ENCODE results near the gene TMEM63A. TPM values are rescaled to one million over a fixed set of nuclear protein-coding genes. Genes with fewer than 3 reads are reported as not detected.
A peak's percentile ranks its signal among the peaks of the same experiment; 100 is the strongest.

TMEM63A gene
- total and polyA plus RNA-seq, 8 donors = 5.3 to 208 (median 84.5) TPM

GRCh38 chr1:225897595-225898514 is 15.7 kb upstream of the TMEM63A start:
- peaks cover 6 to 32% (median 21%) of the 10 kb centered on the region in 4 donors for H3K4me1 ChIP-seq
- DNase-seq = peak in 1 of 2 donors; percentile 56
- no peaks in the 10 kb centered on the region for H3K27me3 ChIP-seq
- intact Hi-C loops (cut with DNase I; ENCODE audit: low total_unique reads) = no loop called here
- TF ChIP-seq EP300 (IDR thresholded peaks at IDR 0.05) (no peak), POLR2A (IDR thresholded peaks at IDR 0.05) (no peak), CTCF (IDR thresholded peaks at IDR 0.05) (no peak), POLR2AphosphoS5 (IDR thresholded peaks at IDR 0.05) (no peak)
- no peak overlapping the region for H3K4me3 ChIP-seq
- H3K27ac ChIP-seq = peak overlapping the region; percentile 76 to 84 (median 79)
- H3K36me3 ChIP-seq = no peaks in the 10 kb centered on the region
- no peaks in the 10 kb centered on the region for H3K9me3 ChIP-seq
- 73 to 82% (median 77%) methylated on average over 19 of the region's 19 CpGs for WGBS, 5 donors

- DNase-seq = peak; percentile 73 to 88
- TF ChIP-seq CTCF (IDR thresholded peaks at IDR 0.05) = no peak
- TF ChIP-seq POLR2A (IDR thresholded peaks at IDR 0.05) = no peak
- TF ChIP-seq POLR2AphosphoS5 (IDR thresholded peaks at IDR 0.05) = peak in 2 of 3 donors; percentile 76 to 83
- intact Hi-C loops (cut with DNase I; ENCODE audit: low total_unique reads) = no loop called here
- no peak overlapping the region for H3K4me3 ChIP-seq
- H3K36me3 ChIP-seq = no peaks in the 10 kb centered on the region
- peaks cover 7 to 34% (median 21%) of the 10 kb centered on the region in 4 donors for H3K4me1 ChIP-seq
- H3K27me3 ChIP-seq = no peaks in the 10 kb centered on the region
- 23 to 53% (median 25%) methylated on average over 7 of the region's 7 CpGs for WGBS, 5 donors
- peak overlapping the region; percentile 76 to 84 (median 79) for H3K27ac ChIP-seq
- H3K9me3 ChIP-seq = no peaks in the 10 kb centered on the region
These were observed 14.9 kb upstream of the TMEM63A start for GRCh38 chr1:225896937-225897549.

GRCh38 chr1:225896494-225896893 is 14.3 kb upstream of the TMEM63A start:
- Histone ChIP-seq H3K9me3 (no peaks in the 10 kb centered on the region), H3K4me3 (no peak overlapping the region), H3K27me3 (no peaks in the 10 kb centered on the region), H3K36me3 (no peaks in the 10 kb centered on the region), H3K4me1 (peaks cover 12 to 40% (median 24%) of the 10 kb centered on the region in 4 donors), H3K27ac (peak overlapping the region in 4 of 5 donors; percentile 76 to 84 (median 78))
- intact Hi-C loops (cut with DNase I; ENCODE audit: low total_unique reads) = no loop called here
- WGBS, 5 donors = 33 to 60% (median 44%) methylated on average over 5 of the region's 5 CpGs
- DNase-seq = no peak
- no peak for TF ChIP-seq POLR2AphosphoS5 (IDR thresholded peaks at IDR 0.05)
- no peak for TF ChIP-seq EP300 (IDR thresholded peaks at IDR 0.05)
- TF ChIP-seq CTCF (IDR thresholded peaks at IDR 0.05) = no peak
- no peak for TF ChIP-seq POLR2A (IDR thresholded peaks at IDR 0.05)

- intact Hi-C loops (cut with DNase I; ENCODE audit: low total_unique reads) = no loop called here
- peaks cover 27 to 64% (median 29%) of the 10 kb centered on the region in 4 donors for H3K4me1 ChIP-seq
- no peaks in the 10 kb centered on the region for H3K9me3 ChIP-seq
- no peaks in the 10 kb centered on the region for H3K27me3 ChIP-seq
- H3K4me3 ChIP-seq = no peak overlapping the region
- no peaks in the 10 kb centered on the region for H3K36me3 ChIP-seq
- 76 to 88% (median 86%) methylated on average over 6 of the region's 6 CpGs for WGBS, 5 donors
- TF ChIP-seq EP300 (IDR thresholded peaks at IDR 0.05) (no peak), POLR2AphosphoS5 (IDR thresholded peaks at IDR 0.05) (no peak), CTCF (IDR thresholded peaks at IDR 0.05) (no peak), POLR2A (IDR thresholded peaks at IDR 0.05) (no peak)
- H3K27ac ChIP-seq = peak overlapping the region in 2 of 5 donors; percentile 75 to 87
- DNase-seq = no peak
These were observed 10.1 kb upstream of the TMEM63A start for GRCh38 chr1:225892307-225892706.
